Right lobe of liver (tissue), 6 donors: ENCODE results near the gene ACSS1. TPM values are rescaled to one million over a fixed set of nuclear protein-coding genes. Genes with fewer than 3 reads are reported as not detected.

Source experiments
- ATAC-seq, 4 donors: fragments of 200-7000 bp; cut with Tn5 transposase; one replicate each; pipeline ENCODE4 v1.9.1; 2020; ENCODE audit warnings: mild to moderate bottlenecking in 4 of 4, moderate library complexity in 4 of 4
- DNase-seq, 3 donors: peaks; one replicate each; pipeline ENCODE4 v3.0.0-alpha.2; 2020
- H3K27ac ChIP-seq, 3 donors: fragments of 200-600 bp; one replicate each; pipeline ENCODE4 v1.8.0; 2022
- H3K27me3 ChIP-seq, 2 donors: fragments of 200-600 bp; one replicate each; pipeline ENCODE4 v1.8.0; 2022
- H3K36me3 ChIP-seq, 4 donors: fragments of 200-600 bp; sonication (generic) in 1 of 4; one replicate each; pipeline versions ENCODE4 v1.5.1 to v1.8.0; 2017 to 2022; ENCODE audit warnings: control low read depth in 1 of 4
- H3K4me1 ChIP-seq, 4 donors: fragments of 200-600 bp; sonication (generic) in 1 of 4; one replicate each; pipeline versions ENCODE4 v1.5.1 to v1.8.0; 2017 to 2022; ENCODE audit warnings: control low read depth in 1 of 4
- H3K4me3 ChIP-seq, 3 donors: fragments of 200-600 bp; one replicate each; pipeline ENCODE4 v1.8.0; 2022
- H3K9me3 ChIP-seq, 4 donors: fragments of 200-600 bp; sonication (generic) in 1 of 4; one replicate each; pipeline versions ENCODE4 v1.5.1 to v1.8.0; 2017 to 2022; ENCODE audit warnings: control low read depth in 1 of 4
- POLR2A ChIP-seq: fragments of 450-650 bp; IDR thresholded peaks from one replicate; pipeline ENCODE4 v1.6.1; 2017; ENCODE audit warnings: antibody characterized with exemption, mild to moderate bottlenecking
- WGBS: methylation state at CpG from one replicate; pipeline ENCODE4 v1.1.6; 2018; ENCODE audit warnings: low coverage, low lambda C conversion rate; ENCODE audit not compliant: insufficient coverage; ENCODE audit errors: missing lambda C conversion rate; 5-methylcytosine and 5-hydroxymethylcytosine counted together
- intact Hi-C, 2 donors: fragments of 100-400 bp; cut with DNase I; formaldehyde crosslinking; loops; one replicate each; pipeline versions ENCODE4 v1.11.2 to v1.14.1; 2022
- total RNA-seq, 6 experiments: library from RNA; depleted of rRNA in 2 of 6; stranded (reverse); fragments of >200 nt in 2 of 6; fragmentation: NEBNext Ultra II Directional in 3 of 6; extraction: Animal tissue kit (Norgen Biotek cat#: 25700) in 3 of 6; gene quantifications; one replicate each; pipeline versions ENCODE4 v1.1.0 to v1.2.4, GENCODE V29; 2016 to 2023
- TF ChIP-seq, protein P1 (sequence below), 4 donors: fragments of 200-600 bp in 3 of 4; fragments of 450-650 bp in 1 of 4; IDR thresholded peaks; one replicate each; pipeline versions ENCODE4 v1.5.1 to v1.8.0; 2016 to 2022; ENCODE audit warnings: antibody characterized with exemption in 4 of 4, mild to moderate bottlenecking in 2 of 4
- donor health status: DM: no; HTN: yes; CAD: no.
- donor health status: DM: no; HTN: no; CAD: no.
- donor health status: DM: no; HTN: no; CAD: no.
- donor health status: DM: no; HTN: yes; CAD: no.
- donor health status: DM: no; HTN: yes; CAD: no.

The ACSS1 gene
- total RNA-seq, 6 experiments from 2014 or later = 3.5 to 9.1 (median 6.3) TPM

DNA sequence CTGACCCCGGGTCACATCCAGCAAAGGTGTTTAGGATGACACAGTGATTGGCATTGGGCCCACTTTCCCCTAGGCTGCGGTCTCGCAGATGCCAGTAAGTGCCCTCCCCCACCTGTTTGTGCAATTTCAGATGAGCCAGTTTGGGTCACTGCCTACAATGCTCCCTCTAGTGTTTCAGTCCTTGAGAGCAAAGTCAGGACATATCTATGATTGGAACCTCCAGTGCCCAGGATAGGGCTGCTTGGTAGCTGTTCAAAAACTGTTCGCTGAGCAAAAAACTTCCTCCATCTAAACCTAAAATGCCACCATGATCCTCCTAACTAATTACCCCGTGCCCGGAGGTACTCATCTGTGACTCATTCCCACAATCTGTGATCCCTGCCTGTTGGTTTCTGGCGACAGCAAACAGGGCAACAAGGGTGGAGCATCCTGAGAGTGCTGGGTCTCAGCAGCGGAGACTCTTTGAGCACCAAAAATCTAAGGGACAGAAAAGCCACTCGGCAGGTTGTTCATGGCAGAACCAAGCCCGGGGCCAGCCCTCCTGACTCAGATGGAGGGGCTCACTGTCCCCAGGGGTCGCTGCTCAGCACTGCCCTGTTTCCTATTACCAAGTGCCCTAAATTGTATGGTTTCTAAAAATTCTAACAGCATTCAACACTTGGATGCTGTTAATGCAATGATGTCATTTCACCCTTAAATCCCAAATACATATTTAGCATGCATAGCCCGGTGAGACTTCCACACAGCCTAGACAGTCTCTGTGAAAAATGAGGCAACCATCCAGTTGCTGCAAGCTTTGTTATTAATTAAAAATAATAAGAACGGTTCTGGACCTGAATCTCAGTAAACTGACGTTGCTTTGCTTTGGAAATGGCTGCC is 19.0 kb upstream of the ACSS1 start:
- no peak for TF ChIP-seq POLR2A
- TF ChIP-seq, protein P1, sequence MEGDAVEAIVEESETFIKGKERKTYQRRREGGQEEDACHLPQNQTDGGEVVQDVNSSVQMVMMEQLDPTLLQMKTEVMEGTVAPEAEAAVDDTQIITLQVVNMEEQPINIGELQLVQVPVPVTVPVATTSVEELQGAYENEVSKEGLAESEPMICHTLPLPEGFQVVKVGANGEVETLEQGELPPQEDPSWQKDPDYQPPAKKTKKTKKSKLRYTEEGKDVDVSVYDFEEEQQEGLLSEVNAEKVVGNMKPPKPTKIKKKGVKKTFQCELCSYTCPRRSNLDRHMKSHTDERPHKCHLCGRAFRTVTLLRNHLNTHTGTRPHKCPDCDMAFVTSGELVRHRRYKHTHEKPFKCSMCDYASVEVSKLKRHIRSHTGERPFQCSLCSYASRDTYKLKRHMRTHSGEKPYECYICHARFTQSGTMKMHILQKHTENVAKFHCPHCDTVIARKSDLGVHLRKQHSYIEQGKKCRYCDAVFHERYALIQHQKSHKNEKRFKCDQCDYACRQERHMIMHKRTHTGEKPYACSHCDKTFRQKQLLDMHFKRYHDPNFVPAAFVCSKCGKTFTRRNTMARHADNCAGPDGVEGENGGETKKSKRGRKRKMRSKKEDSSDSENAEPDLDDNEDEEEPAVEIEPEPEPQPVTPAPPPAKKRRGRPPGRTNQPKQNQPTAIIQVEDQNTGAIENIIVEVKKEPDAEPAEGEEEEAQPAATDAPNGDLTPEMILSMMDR (IDR thresholded peaks at IDR 0.05) = peak; percentile 39 to 56 (median 52)
- Histone ChIP-seq H3K27me3 (peaks cover 8 to 23% of the 10 kb centered on the region in 2 donors), H3K36me3 (no peaks in the 10 kb centered on the region), H3K27ac (no peak overlapping the region), H3K4me1 (peaks cover 0 to 20% (median 5%) of the 10 kb centered on the region in 4 donors), H3K9me3 (no peaks in the 10 kb centered on the region), H3K4me3 (peak overlapping the region; percentile 27 to 43 (median 31))
- peak in 2 of 3 donors; percentile 79 to 80 for DNase-seq
- intact Hi-C loops = loop anchor here in 1 of 2 donors (10.0 kb wide), 1 partner anchor 98 kb away; no protein-coding TSS in a partner anchor
- ATAC-seq = peak; percentile 86 to 90 (median 88)
- 23% methylated on average over 11 of the region's 14 CpGs for WGBS

DNA sequence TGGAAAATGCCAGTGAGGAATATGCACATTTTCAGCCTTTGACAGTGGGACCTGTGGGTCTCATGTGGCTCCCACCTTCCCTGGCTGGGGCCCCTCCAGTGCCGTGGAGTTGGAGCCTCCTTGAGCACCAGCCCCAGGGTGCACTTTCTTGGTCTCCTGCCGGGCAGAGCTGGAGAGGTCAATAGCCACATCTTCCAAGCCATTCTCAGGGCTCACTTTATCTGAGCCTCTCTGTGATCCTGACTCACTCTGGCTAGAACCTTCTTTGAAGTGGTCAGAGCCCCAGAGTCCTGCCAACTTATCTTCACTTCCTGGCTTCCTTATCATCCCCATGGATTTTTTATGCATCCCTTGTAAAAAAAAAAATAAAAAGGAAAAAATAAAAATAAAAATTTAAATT is 18.3 kb upstream of the ACSS1 start:
- no peak for TF ChIP-seq POLR2A
- TF ChIP-seq, protein P1 (IDR thresholded peaks at IDR 0.05) = no peak
- no peaks in the 10 kb centered on the region for H3K36me3 ChIP-seq
- WGBS = 71% methylated on average over 1 of the region's 2 CpGs
- peaks cover under 1 to 15% of the 10 kb centered on the region in 2 donors for H3K27me3 ChIP-seq
- no peaks in the 10 kb centered on the region for H3K9me3 ChIP-seq
- no peak overlapping the region for H3K27ac ChIP-seq
- DNase-seq = no peak
- no peak for ATAC-seq
- H3K4me1 ChIP-seq = peaks cover 0 to 20% (median 5%) of the 10 kb centered on the region in 4 donors
- intact Hi-C loops = loop anchor here in 1 of 2 donors (10.0 kb wide), 1 partner anchor 99 kb away; no protein-coding TSS in a partner anchor
- no peak overlapping the region for H3K4me3 ChIP-seq

DNA sequence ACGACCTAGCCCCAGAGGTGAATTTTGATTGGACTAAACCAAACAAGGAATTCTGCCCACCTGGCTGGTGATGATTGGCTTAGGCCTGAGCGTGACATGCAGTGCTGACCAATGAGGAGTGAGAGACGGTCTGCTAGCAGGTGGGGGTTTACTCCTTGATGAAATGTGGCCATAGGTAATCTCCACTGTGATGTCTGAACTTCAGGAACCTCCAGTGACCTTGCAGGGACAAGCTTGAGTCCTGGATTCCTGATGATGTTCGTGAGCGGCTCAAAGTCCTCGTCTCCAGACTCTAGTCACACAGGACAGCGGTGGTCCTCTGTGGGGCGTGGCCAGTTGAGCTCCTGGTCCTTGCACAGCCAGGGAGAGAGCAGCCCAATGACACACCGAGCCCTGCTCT is 15.6 kb upstream of the ACSS1 start:
- no peak for ATAC-seq
- intact Hi-C loops = loop anchor here in 1 of 2 donors (10.0 kb wide), 1 partner anchor 101 kb away; no protein-coding TSS in a partner anchor

DNA sequence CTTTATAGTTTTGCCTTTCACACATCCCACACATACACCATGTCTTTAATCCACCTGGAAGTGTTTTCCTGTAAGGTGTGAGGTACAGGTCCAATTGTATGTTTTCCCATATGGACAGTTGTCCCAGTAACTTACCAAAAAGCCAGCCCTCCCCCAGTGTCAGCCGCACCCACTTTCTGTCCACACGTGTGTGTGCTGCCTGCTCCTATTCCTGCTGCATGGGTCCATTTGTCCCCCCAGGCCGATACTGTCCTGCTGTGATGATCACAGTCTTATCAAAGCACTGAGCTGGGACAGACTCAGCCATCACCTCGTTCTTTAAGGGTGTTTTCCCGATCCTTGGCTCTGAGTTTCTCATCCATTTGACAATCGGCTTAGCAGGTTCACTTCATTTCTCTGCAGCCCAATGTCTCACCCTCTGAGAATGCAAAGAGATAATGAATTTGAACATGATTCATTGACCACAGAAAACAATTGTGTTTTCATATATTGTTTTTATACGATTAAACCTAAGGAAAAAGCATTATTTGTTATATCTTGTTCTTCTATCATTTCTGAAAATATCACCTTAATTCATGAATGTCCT is 14.4 kb upstream of the ACSS1 start:
- H3K4me1 ChIP-seq = peaks cover 0 to 14% (median 2%) of the 10 kb centered on the region in 4 donors
- H3K9me3 ChIP-seq = no peaks in the 10 kb centered on the region
- ATAC-seq (no peak), DNase-seq (peak in 1 of 3 donors; percentile 23)
- no peak overlapping the region for H3K4me3 ChIP-seq
- intact Hi-C loops = loop anchor here in 1 of 2 donors (10.0 kb wide), 1 partner anchor 102 kb away; no protein-coding TSS in a partner anchor
- 37% methylated on average over 5 of the region's 7 CpGs for WGBS
- no peak overlapping the region for H3K27ac ChIP-seq
- peaks cover 0 to 6% of the 10 kb centered on the region in 2 donors for H3K27me3 ChIP-seq
- no peak for TF ChIP-seq POLR2A
- TF ChIP-seq, protein P1 (IDR thresholded peaks at IDR 0.05) = no peak
- H3K36me3 ChIP-seq = no peaks in the 10 kb centered on the region

More for the DNA sequence above, 15.6 kb upstream of the ACSS1 start:
- TF ChIP-seq POLR2A = no peak
- TF ChIP-seq, protein P1 (IDR thresholded peaks at IDR 0.05) = no peak
- no peak for DNase-seq
- 45% methylated on average over 3 of the region's 9 CpGs for WGBS
- Histone ChIP-seq H3K4me3 (no peak overlapping the region), H3K27me3 (peaks cover 0 to 6% of the 10 kb centered on the region in 2 donors), H3K36me3 (no peaks in the 10 kb centered on the region), H3K9me3 (no peaks in the 10 kb centered on the region), H3K4me1 (peaks cover 0 to 20% (median 5%) of the 10 kb centered on the region in 4 donors), H3K27ac (no peak overlapping the region)
